NB4 (cell line): ENCODE results near the gene ZNF831.

Experiments
- DNase-seq: peaks from one replicate; pipeline ENCODE4 v3.0.0; 2010; ENCODE audit warnings: low read depth
- H3K4me3 ChIP-seq: one replicate; pipeline ENCODE4 v1.5.1; 2011; ENCODE audit warnings: mild to moderate bottlenecking, low read depth, low read length, moderate library complexity
- CTCF ChIP-seq: IDR thresholded peaks from one replicate; pipeline ENCODE4 v1.5.1; 2012; ENCODE audit warnings: low read depth, low read length
- MAX ChIP-seq: IDR thresholded peaks from 2 replicates; pipeline ENCODE4 v1.6.1; 2011; ENCODE audit warnings: low read depth, low read length
- MYC ChIP-seq: IDR thresholded peaks from 2 replicates; pipeline ENCODE4 v1.6.1; 2011; ENCODE audit warnings: low read depth, low read length
- POLR2A ChIP-seq: IDR thresholded peaks from 2 replicates; pipeline ENCODE4 v1.6.1; 2011; ENCODE audit warnings: mild to moderate bottlenecking; ENCODE audit not compliant: insufficient read length; ENCODE audit errors: extremely low read depth

The ZNF831 gene

GRCh38 chr20:59163631-59164530 is at the start of gene ZNF831:
TSS of gene ZNF831 (plus strand) at chr20:59163821. CDS start at chr20:59191020, 27,199 bp downstream.
- TF ChIP-seq MAX (0 out of 2 replicates have a peak, but pooled peaks have one; percentile 13), POLR2A (no peak)
- no peak within 1 kb of the TSS for H3K4me3 ChIP-seq
- DNase-seq: peak; percentile 72

- DNase-seq: no peak
- TF ChIP-seq MYC (no peak), POLR2A (no peak), MAX (no peak), CTCF (no peak)
- no peak overlapping the region for H3K4me3 ChIP-seq
Observed at GRCh38 chr20:59117526-59117925, 46.1 kb upstream of the ZNF831 start.

- TF ChIP-seq MAX (no peak), POLR2A (no peak), CTCF (no peak), MYC (no peak)
- no peak overlapping the region for H3K4me3 ChIP-seq
- DNase-seq: no peak
Observed at GRCh38 chr20:59118855-59119254, 44.8 kb upstream of the ZNF831 start.

- peak; percentile 91 for DNase-seq
- no peak overlapping the region for H3K4me3 ChIP-seq
- TF ChIP-seq MYC: peak; percentile 29; the same call in 1 of the 2 replicates
- TF ChIP-seq MAX: peak; percentile 42; the same call in 1 of the 2 replicates
- no peak for TF ChIP-seq POLR2A
Observed at GRCh38 chr20:59120491-59120890, 43.1 kb upstream of the ZNF831 start.

- peak; percentile 24 for DNase-seq
- H3K4me3 ChIP-seq: no peak overlapping the region
- no peak for TF ChIP-seq MYC
- no peak for TF ChIP-seq MAX
- no peak for TF ChIP-seq POLR2A
Observed at GRCh38 chr20:59120919-59121318, 42.7 kb upstream of the ZNF831 start.

GRCh38 chr20:59121714-59122565 is 41.7 kb upstream of the ZNF831 start:
- DNase-seq: no peak
- H3K4me3 ChIP-seq: no peak overlapping the region
- no peak for TF ChIP-seq MYC
- no peak for TF ChIP-seq CTCF
- TF ChIP-seq MAX: no peak
- no peak for TF ChIP-seq POLR2A
